ENCODE measurements around the gene SUN5.

- TF ChIP-seq CTCF (IDR thresholded peaks at IDR 0.05) (no peak), POLR2A (IDR thresholded peaks at IDR 0.05) (no peak)
Measured at GRCh38 chr20:33022694-33023438, 18.6 kb upstream of the SUN5 start.

Measured in sigmoid colon (tissue), 3 donors.